GM19324 (cell line): Measurements from ENCODE around the gene CYP26C1.

Experiments
- ATAC-seq: cut with Tn5 transposase; IDR thresholded peaks from one replicate; pipeline ENCODE4 v1.9.1; 2021; ENCODE audit warnings: mild to moderate bottlenecking, moderate library complexity; ENCODE audit not compliant: unreplicated experiment, low FRiP score

The CYP26C1 gene

GRCh38 chr10:93074597-93075368 lies 14.2 kb downstream of the CYP26C1 start:
- ATAC-seq: no peak

GRCh38 chr10:93075369-93076221 lies 15.0 kb downstream of the CYP26C1 start:
- ATAC-seq: no peak

GRCh38 chr10:93076871-93077270 lies 16.3 kb downstream of the CYP26C1 start:
- ATAC-seq: no peak

- no peak for ATAC-seq
Measured at GRCh38 chr10:93077860-93078337, 17.3 kb downstream of the CYP26C1 start.

- ATAC-seq: no peak
Measured at GRCh38 chr10:93079663-93080349, 19.2 kb downstream of the CYP26C1 start.

- no peak for ATAC-seq
Measured at GRCh38 chr10:93080350-93081046, 19.9 kb downstream of the CYP26C1 start.

GRCh38 chr10:93081318-93081717 lies 20.7 kb downstream of the CYP26C1 start:
- ATAC-seq: no peak

GRCh38 chr10:93081834-93082233 lies 21.2 kb downstream of the CYP26C1 start:
- no peak for ATAC-seq

GRCh38 chr10:93083743-93084539 lies 23.3 kb downstream of the CYP26C1 start:
- no peak for ATAC-seq

GRCh38 chr10:93085272-93085859 lies 24.8 kb downstream of the CYP26C1 start:
- no peak for ATAC-seq

- ATAC-seq: no peak
Measured at GRCh38 chr10:93086289-93086688, 25.7 kb downstream of the CYP26C1 start.

GRCh38 chr10:93087846-93088245 lies 27.2 kb downstream of the CYP26C1 start:
- ATAC-seq: no peak

- ATAC-seq: no peak
Measured at GRCh38 chr10:93088466-93088865, 27.9 kb downstream of the CYP26C1 start.

GRCh38 chr10:93090619-93091018 lies 30.0 kb downstream of the CYP26C1 start:
- no peak for ATAC-seq

GRCh38 chr10:93091960-93092359 lies 31.4 kb downstream of the CYP26C1 start:
- ATAC-seq: no peak

GRCh38 chr10:93095225-93095624 lies 34.6 kb downstream of the CYP26C1 start:
- no peak for ATAC-seq

- no peak for ATAC-seq
Measured at GRCh38 chr10:93096901-93097300, 36.3 kb downstream of the CYP26C1 start.

GRCh38 chr10:93097386-93097785 lies 36.8 kb downstream of the CYP26C1 start:
- no peak for ATAC-seq

GRCh38 chr10:93098816-93099215 lies 38.2 kb downstream of the CYP26C1 start:
- ATAC-seq: no peak
